Lower leg skin (tissue), 4 donors: ENCODE measurements around the gene CABYR. TPM values are rescaled to one million over a fixed set of nuclear protein-coding genes. Genes with fewer than 3 reads are reported as not detected.

Experiments
- DNase-seq, 2 donors: peaks; one replicate each; pipeline ENCODE4 v3.0.0-alpha.2; 2019; ENCODE audit warnings: low spot score in 2 of 2
- H3K4me3 ChIP-seq: fragments of 200-600 bp; sonication (generic); 2 replicates; pipeline ENCODE4 v1.5.1; 2017; ENCODE audit warnings: mild to moderate bottlenecking, low read depth; ENCODE audit not compliant: poor library complexity, severe bottlenecking
- POLR2A ChIP-seq, 2 donors: fragments of 450-650 bp; IDR thresholded peaks; one replicate each; pipeline ENCODE4 v1.6.1; 2016 to 2017; ENCODE audit warnings: antibody characterized with exemption in 2 of 2, mild to moderate bottlenecking in 1 of 2, moderate library complexity in 1 of 2
- WGBS, 2 donors: methylation state at CpG; one replicate each; pipeline ENCODE4 v1.1.5; 2018; 5-methylcytosine and 5-hydroxymethylcytosine counted together
- intact Hi-C: fragments of 100-400 bp; cut with DNase I; formaldehyde crosslinking; loops from one replicate; pipeline ENCODE4 v1.15.0; 2023; ENCODE audit warnings: low total_unique reads
- total RNA-seq, 4 donors: library from RNA; depleted of rRNA; stranded (reverse); fragments of >200 nt; gene quantifications; one replicate each; pipeline ENCODE4 v1.1.0, GENCODE V29; 2016
- TF ChIP-seq, protein P1 (sequence below), 3 donors: fragments of 450-650 bp; IDR thresholded peaks; one replicate each; pipeline ENCODE4 v1.5.1; 2016; ENCODE audit warnings: antibody characterized with exemption in 3 of 3, mild to moderate bottlenecking in 3 of 3, moderate library complexity in 2 of 3

CABYR gene
- total RNA-seq, 4 donors from 2014 or later, result 0.68 to 1.9 (median 0.93) TPM; not detected in 1

GRCh38 chr18:24157855-24158254, 19.0 kb downstream of the CABYR start:
- 90 to 94% methylated on average over 3 of the region's 3 CpGs for WGBS, 2 donors
- TF ChIP-seq POLR2A (IDR thresholded peaks at IDR 0.05), result no peak
- TF ChIP-seq, protein P1, sequence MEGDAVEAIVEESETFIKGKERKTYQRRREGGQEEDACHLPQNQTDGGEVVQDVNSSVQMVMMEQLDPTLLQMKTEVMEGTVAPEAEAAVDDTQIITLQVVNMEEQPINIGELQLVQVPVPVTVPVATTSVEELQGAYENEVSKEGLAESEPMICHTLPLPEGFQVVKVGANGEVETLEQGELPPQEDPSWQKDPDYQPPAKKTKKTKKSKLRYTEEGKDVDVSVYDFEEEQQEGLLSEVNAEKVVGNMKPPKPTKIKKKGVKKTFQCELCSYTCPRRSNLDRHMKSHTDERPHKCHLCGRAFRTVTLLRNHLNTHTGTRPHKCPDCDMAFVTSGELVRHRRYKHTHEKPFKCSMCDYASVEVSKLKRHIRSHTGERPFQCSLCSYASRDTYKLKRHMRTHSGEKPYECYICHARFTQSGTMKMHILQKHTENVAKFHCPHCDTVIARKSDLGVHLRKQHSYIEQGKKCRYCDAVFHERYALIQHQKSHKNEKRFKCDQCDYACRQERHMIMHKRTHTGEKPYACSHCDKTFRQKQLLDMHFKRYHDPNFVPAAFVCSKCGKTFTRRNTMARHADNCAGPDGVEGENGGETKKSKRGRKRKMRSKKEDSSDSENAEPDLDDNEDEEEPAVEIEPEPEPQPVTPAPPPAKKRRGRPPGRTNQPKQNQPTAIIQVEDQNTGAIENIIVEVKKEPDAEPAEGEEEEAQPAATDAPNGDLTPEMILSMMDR (IDR thresholded peaks at IDR 0.05), result no peak
- intact Hi-C loops, result no loop called here
- no peak overlapping the region for H3K4me3 ChIP-seq
- DNase-seq, result no peak

GRCh38 chr18:24160086-24160485, 21.2 kb downstream of the CABYR start:
- TF ChIP-seq POLR2A (IDR thresholded peaks at IDR 0.05), result no peak
- TF ChIP-seq, protein P1 (IDR thresholded peaks at IDR 0.05), result no peak

GRCh38 chr18:24161304-24161703, 22.4 kb downstream of the CABYR start:
- H3K4me3 ChIP-seq, result no peak overlapping the region
- WGBS, 2 donors, result 96 to 98% methylated on average over 2 of the region's 2 CpGs
- DNase-seq, result no peak
- TF ChIP-seq POLR2A (IDR thresholded peaks at IDR 0.05), result no peak
- intact Hi-C loops, result no loop called here

More at GRCh38 chr18:24160086-24160485, 21.2 kb downstream of the CABYR start:
- intact Hi-C loops, result no loop called here
- DNase-seq, result no peak
- H3K4me3 ChIP-seq, result no peak overlapping the region
- 91 to 95% methylated on average over 5 of the region's 5 CpGs for WGBS, 2 donors

- no peak overlapping the region for H3K4me3 ChIP-seq
- WGBS, 2 donors, result 88 to 93% methylated on average over 7 of the region's 7 CpGs
- TF ChIP-seq, protein P1 (IDR thresholded peaks at IDR 0.05), result no peak
- TF ChIP-seq POLR2A (IDR thresholded peaks at IDR 0.05), result no peak
- intact Hi-C loops, result no loop called here
- no peak for DNase-seq
These were observed 29.6 kb downstream of the CABYR start for GRCh38 chr18:24168496-24168895.

DNA sequence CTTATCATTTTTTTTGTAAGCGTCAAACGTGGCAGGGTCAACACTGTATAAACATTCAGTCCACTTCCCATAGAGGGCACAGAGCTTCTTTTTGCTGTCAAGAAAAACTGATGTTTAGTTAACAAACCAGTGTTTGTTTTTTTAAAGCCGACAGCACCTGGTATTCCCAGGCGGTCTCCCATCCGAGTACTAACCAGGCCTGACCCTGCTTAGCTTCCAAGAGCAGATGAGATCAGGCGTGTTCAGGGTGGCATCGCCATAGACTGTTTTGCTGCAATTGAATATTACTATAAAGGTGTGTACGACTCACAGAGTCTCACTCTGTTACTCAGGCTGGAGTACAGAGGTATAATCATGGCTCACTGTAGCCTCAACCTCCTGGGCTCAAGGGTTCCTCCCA, 31.5 kb downstream of the CABYR start:
- intact Hi-C loops, result no loop called here
- DNase-seq, result no peak
- H3K4me3 ChIP-seq, result no peak overlapping the region
- TF ChIP-seq, protein P1 (IDR thresholded peaks at IDR 0.05), result no peak
- no peak for TF ChIP-seq POLR2A (IDR thresholded peaks at IDR 0.05)
- WGBS, 2 donors, result 94 to 95% methylated on average over 8 of the region's 8 CpGs

GRCh38 chr18:24173997-24174396, 35.1 kb downstream of the CABYR start:
- intact Hi-C loops, result no loop called here
- H3K4me3 ChIP-seq, result no peak overlapping the region
- TF ChIP-seq, protein P1 (IDR thresholded peaks at IDR 0.05), result no peak
- no peak for TF ChIP-seq POLR2A (IDR thresholded peaks at IDR 0.05)
- DNase-seq, result no peak
- WGBS, 2 donors, result 83% methylated on average over 3 of the region's 3 CpGs
